Transverse colon (tissue), 4 donors: ENCODE results near the gene CHPF.

Experiments
- CTCF ChIP-seq, 5 experiments: fragments of 200-600 bp in 3 of 5; fragments of 450-650 bp in 2 of 5; sonication (generic) in 3 of 5; IDR thresholded peaks; 1 replicate in 2 of 5; 2 replicates in 3 of 5; pipeline ENCODE4 v1.5.1; 2016 to 2017; ENCODE audit warnings: antibody characterized with exemption in 5 of 5, inconsistent platforms in 3 of 5, mild to moderate bottlenecking in 2 of 5, moderate library complexity in 1 of 5
- EP300 ChIP-seq: sonication (generic); formaldehyde crosslinking; IDR thresholded peaks from one replicate; pipeline ENCODE4 v1.6.1; 2017; ENCODE audit warnings: antibody characterized with exemption, low read depth
- POLR2A ChIP-seq: fragments of 450-650 bp; IDR thresholded peaks from one replicate; pipeline ENCODE4 v1.6.1; 2016; ENCODE audit warnings: antibody characterized with exemption, mild to moderate bottlenecking, moderate library complexity
- POLR2AphosphoS5 ChIP-seq, 3 donors: sonication (generic); formaldehyde crosslinking; IDR thresholded peaks; one replicate each; pipeline ENCODE4 v1.6.1; 2016; ENCODE audit warnings: antibody characterized with exemption in 3 of 3

GRCh38 chr2:219570924-219571310 lies 27.3 kb upstream of the CHPF start:
- TF ChIP-seq POLR2A (no peak), CTCF (IDR thresholded peaks at IDR 0.05) (no peak), POLR2AphosphoS5 (IDR thresholded peaks at IDR 0.05) (no peak), EP300 (no peak)
